Measurements from ENCODE around the gene MAP3K5.

The MAP3K5 gene

GRCh38 chr6:136757150-136757549 is 35.1 kb downstream of the MAP3K5 start:
- TF ChIP-seq CTCF (IDR thresholded peaks at IDR 0.05; ENCODE audit: low read length, missing control alignments) = no peak
- DNase-seq (ENCODE audit: low read depth) = peak; percentile 73
- H3K4me3 ChIP-seq (replicated peaks; ENCODE audit: low read depth, low read length) = no peak overlapping the region

GRCh38 chr6:136754820-136755219 is 37.5 kb downstream of the MAP3K5 start:
- no peak for TF ChIP-seq CTCF (IDR thresholded peaks at IDR 0.05; ENCODE audit: low read length, missing control alignments)
- DNase-seq (ENCODE audit: low read depth) = no peak
- H3K4me3 ChIP-seq (replicated peaks; ENCODE audit: low read depth, low read length) = no peak overlapping the region

GRCh38 chr6:136753624-136754023 is 38.7 kb downstream of the MAP3K5 start:
- no peak overlapping the region for H3K4me3 ChIP-seq (replicated peaks; ENCODE audit: low read depth, low read length)
- TF ChIP-seq CTCF (IDR thresholded peaks at IDR 0.05; ENCODE audit: low read length, missing control alignments) = no peak
- DNase-seq (ENCODE audit: low read depth) = no peak

- H3K4me3 ChIP-seq (replicated peaks; ENCODE audit: low read depth, low read length) = no peak overlapping the region
- no peak for TF ChIP-seq CTCF (IDR thresholded peaks at IDR 0.05; ENCODE audit: low read length, missing control alignments)
- no peak for DNase-seq (ENCODE audit: low read depth)
These were observed 39.7 kb downstream of the MAP3K5 start for GRCh38 chr6:136752554-136752953.

- no peak overlapping the region for H3K4me3 ChIP-seq (replicated peaks; ENCODE audit: low read depth, low read length)
- DNase-seq (ENCODE audit: low read depth) = no peak
- TF ChIP-seq CTCF (IDR thresholded peaks at IDR 0.05; ENCODE audit: low read length, missing control alignments) = no peak
These were observed 40.3 kb downstream of the MAP3K5 start for GRCh38 chr6:136751991-136752390.

GRCh38 chr6:136751522-136751956 is 40.7 kb downstream of the MAP3K5 start:
- no peak for DNase-seq (ENCODE audit: low read depth)
- no peak for TF ChIP-seq CTCF (IDR thresholded peaks at IDR 0.05; ENCODE audit: low read length, missing control alignments)
- H3K4me3 ChIP-seq (replicated peaks; ENCODE audit: low read depth, low read length) = no peak overlapping the region

GRCh38 chr6:136750696-136751521 is 41.4 kb downstream of the MAP3K5 start:
- no peak overlapping the region for H3K4me3 ChIP-seq (replicated peaks; ENCODE audit: low read depth, low read length)
- no peak for TF ChIP-seq CTCF (IDR thresholded peaks at IDR 0.05; ENCODE audit: low read length, missing control alignments)
- DNase-seq (ENCODE audit: low read depth) = no peak
